ENCODE results near the gene TLL2. TPM values are rescaled to one million over a fixed set of nuclear protein-coding genes. Genes with fewer than 3 reads are reported as not detected.

The TLL2 gene
- total and polyA plus RNA-seq, 2 donors (not counting 3 experiments of a cell fraction or from before 2014, with no cell fraction given), result 0.03 to 0.20 TPM

GRCh38 chr10:96413151-96413787 is 100.5 kb downstream of the TLL2 start:
- H3K4me1 ChIP-seq (ENCODE audit: control insufficient read depth, extremely low read depth, insufficient read depth, low read length), result no peaks in the 10 kb centered on the region
- dilution Hi-C loops (cut with MboI; ENCODE audit: extremely low pct_ligation_motif_present, low sequenced_read_pairs), result no loop called here
- no peak for FAIRE-seq

More at GRCh38 chr10:96413151-96413787, 100.5 kb downstream of the TLL2 start:
- H3K9ac ChIP-seq (replicated peaks; ENCODE audit: extremely low read depth, insufficient read depth, low read length), result no peak overlapping the region
- TF ChIP-seq EZH2 (IDR thresholded peaks at IDR 0.05; ENCODE audit: borderline replicate concordance, low read depth, low read length, severe bottlenecking) (no peak), FOS (IDR thresholded peaks at IDR 0.05; ENCODE audit: borderline replicate concordance, insufficient read depth, low read length) (no peak), MYC (IDR thresholded peaks at IDR 0.05; ENCODE audit: low read depth, low read length) (no peak), GATA2 (IDR thresholded peaks at IDR 0.05; ENCODE audit: insufficient read depth, insufficient read length, low read depth, low read length) (no peak), POLR2AphosphoS5 (IDR thresholded peaks at IDR 0.05; ENCODE audit: insufficient read depth, low read depth, low read length) (no peak), MAX (IDR thresholded peaks at IDR 0.05; ENCODE audit: insufficient read depth, insufficient read length) (no peak), CTCF (IDR thresholded peaks at IDR 0.05; ENCODE audit: extremely low read depth in 1 of 2, insufficient read depth in 1 of 2, low read depth in 1 of 2, low read length in 2 of 2) (no peak), JUN (IDR thresholded peaks at IDR 0.05; ENCODE audit: borderline replicate concordance, insufficient read depth, insufficient read length, low read depth) (no peak), POLR2A (IDR thresholded peaks at IDR 0.05; ENCODE audit: low read depth, low read length) (no peak)
- no peak overlapping the region for H3K27ac ChIP-seq (ENCODE audit: insufficient read depth, low read depth, low read length)
- no peaks in the 10 kb centered on the region for H3K79me2 ChIP-seq (ENCODE audit: control insufficient read depth, insufficient read depth, low read length)
- H3K4me2 ChIP-seq (ENCODE audit: insufficient read depth, low read length), result no peak overlapping the region
- CTCF ChIA-PET, result interaction anchor here (1.0 to 1.3 kb wide), 2 partner anchors 10 to 38 kb away, joined by 4 to 5 read pairs; no protein-coding TSS in a partner anchor
- intact Hi-C loops (cut with micrococcal nuclease), result no loop called here
- no peak for DNase-seq (ENCODE audit: low read depth, low spot score)
- H4K20me1 ChIP-seq (replicated peaks; ENCODE audit: control insufficient read depth, extremely low read depth, insufficient read depth, low read length), result no peaks in the 10 kb centered on the region
- H3K9me3 ChIP-seq (replicated peaks; ENCODE audit: control insufficient read depth, insufficient read depth, low read length), result no peaks in the 10 kb centered on the region
- H2AFZ ChIP-seq (ENCODE audit: low read depth, low read length), result no peak overlapping the region
- peaks cover 8 to 16% of the 10 kb centered on the region in 2 experiments for H3K27me3 ChIP-seq (ENCODE audit: control insufficient read depth in 2 of 2, insufficient read depth in 2 of 2, low read length in 2 of 2)
- H3K36me3 ChIP-seq (ENCODE audit: control insufficient read depth in 2 of 2, extremely low read depth in 1 of 2, insufficient read depth in 2 of 2, low read length in 2 of 2), result no peaks in the 10 kb centered on the region
- POLR2A ChIA-PET, result no interaction called here
- H3K9me1 ChIP-seq (replicated peaks; ENCODE audit: control insufficient read depth, extremely low read depth, insufficient read depth, low read length), result no peaks in the 10 kb centered on the region
- BruUV-seq (replicated peaks), result no TSS peak
- H3K4me3 ChIP-seq (replicated peaks in 1 of 3; ENCODE audit: insufficient read depth in 1 of 3, low read depth in 1 of 3, low read length in 3 of 3), result no peak overlapping the region
